Measurements from ENCODE around the gene NDUFC1.

The NDUFC1 gene

DNA sequence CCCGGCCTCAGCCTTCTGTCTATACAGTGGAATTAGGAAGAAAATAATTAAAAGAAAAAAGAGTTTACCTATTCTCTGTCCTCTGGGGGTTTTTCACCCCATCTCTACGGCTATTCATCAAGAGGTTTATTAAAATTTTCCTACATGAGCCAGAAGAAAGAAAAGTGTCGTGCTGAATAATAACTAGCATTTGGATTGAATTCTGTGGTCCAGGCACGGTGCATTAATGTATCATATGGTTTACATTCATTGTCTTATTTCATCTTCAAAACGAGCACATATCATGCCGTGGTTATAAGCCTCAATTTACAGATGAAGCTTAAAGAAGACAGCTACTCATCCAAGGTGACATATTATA is 6.4 kb downstream of the NDUFC1 start:
- H3K27ac ChIP-seq (ENCODE audit: extremely low read depth, low read depth, low read length), result no peak overlapping the region
- no peak overlapping the region for H3K4me3 ChIP-seq (ENCODE audit: low read depth, low read length)
- no peaks in the 10 kb centered on the region for H3K9me3 ChIP-seq (ENCODE audit: control insufficient read depth, insufficient read depth, low read depth, low read length)
- peaks cover 15 to 29% of the 10 kb centered on the region in 2 experiments; a peak in 2 of 3 replicates for H3K36me3 ChIP-seq (ENCODE audit: control insufficient read depth in 2 of 2, insufficient read depth in 1 of 2, low read length in 2 of 2)
- POLR2A ChIA-PET, result interaction anchor here (1.1 to 2.2 kb wide), 2 partner anchors 118 to 120 kb away, joined by 5 to 6 read pairs; partner anchors contain the start of gene ELF2
- CTCF ChIA-PET, result interaction anchor here (0.6 to 3.3 kb wide), 24 partner anchors 11 to 1075 kb away, joined by 3 to 16 read pairs (median 3); partner anchors contain the start of gene MGARP
- no peaks in the 10 kb centered on the region for H3K4me1 ChIP-seq (ENCODE audit: control insufficient read depth, insufficient read depth, low read length)
- no peak for TF ChIP-seq ZNF768 (tag by site-specific recombination; IDR thresholded peaks at IDR 0.05)
- TF ChIP-seq, protein P1, sequence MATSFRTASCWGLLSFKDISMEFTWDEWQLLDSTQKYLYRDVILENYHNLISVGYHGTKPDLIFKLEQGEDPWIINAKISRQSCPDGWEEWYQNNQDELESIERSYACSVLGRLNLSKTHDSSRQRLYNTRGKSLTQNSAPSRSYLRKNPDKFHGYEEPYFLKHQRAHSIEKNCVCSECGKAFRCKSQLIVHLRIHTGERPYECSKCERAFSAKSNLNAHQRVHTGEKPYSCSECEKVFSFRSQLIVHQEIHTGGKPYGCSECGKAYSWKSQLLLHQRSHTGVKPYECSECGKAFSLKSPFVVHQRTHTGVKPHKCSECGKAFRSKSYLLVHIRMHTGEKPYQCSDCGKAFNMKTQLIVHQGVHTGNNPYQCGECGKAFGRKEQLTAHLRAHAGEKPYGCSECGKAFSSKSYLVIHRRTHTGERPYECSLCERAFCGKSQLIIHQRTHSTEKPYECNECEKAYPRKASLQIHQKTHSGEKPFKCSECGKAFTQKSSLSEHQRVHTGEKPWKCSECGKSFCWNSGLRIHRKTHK (tag by site-specific recombination; IDR thresholded peaks at IDR 0.05), result no peak
- TF ChIP-seq HOXA7 (CRISPR knock-in tag; IDR thresholded peaks at IDR 0.05; ENCODE audit: borderline replicate concordance), result no peak
- TF ChIP-seq, protein P2, sequence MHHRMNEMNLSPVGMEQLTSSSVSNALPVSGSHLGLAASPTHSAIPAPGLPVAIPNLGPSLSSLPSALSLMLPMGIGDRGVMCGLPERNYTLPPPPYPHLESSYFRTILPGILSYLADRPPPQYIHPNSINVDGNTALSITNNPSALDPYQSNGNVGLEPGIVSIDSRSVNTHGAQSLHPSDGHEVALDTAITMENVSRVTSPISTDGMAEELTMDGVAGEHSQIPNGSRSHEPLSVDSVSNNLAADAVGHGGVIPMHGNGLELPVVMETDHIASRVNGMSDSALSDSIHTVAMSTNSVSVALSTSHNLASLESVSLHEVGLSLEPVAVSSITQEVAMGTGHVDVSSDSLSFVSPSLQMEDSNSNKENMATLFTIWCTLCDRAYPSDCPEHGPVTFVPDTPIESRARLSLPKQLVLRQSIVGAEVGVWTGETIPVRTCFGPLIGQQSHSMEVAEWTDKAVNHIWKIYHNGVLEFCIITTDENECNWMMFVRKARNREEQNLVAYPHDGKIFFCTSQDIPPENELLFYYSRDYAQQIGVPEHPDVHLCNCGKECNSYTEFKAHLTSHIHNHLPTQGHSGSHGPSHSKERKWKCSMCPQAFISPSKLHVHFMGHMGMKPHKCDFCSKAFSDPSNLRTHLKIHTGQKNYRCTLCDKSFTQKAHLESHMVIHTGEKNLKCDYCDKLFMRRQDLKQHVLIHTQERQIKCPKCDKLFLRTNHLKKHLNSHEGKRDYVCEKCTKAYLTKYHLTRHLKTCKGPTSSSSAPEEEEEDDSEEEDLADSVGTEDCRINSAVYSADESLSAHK (tag by site-specific recombination; IDR thresholded peaks at IDR 0.05), result no peak
- TF ChIP-seq, protein P3, sequence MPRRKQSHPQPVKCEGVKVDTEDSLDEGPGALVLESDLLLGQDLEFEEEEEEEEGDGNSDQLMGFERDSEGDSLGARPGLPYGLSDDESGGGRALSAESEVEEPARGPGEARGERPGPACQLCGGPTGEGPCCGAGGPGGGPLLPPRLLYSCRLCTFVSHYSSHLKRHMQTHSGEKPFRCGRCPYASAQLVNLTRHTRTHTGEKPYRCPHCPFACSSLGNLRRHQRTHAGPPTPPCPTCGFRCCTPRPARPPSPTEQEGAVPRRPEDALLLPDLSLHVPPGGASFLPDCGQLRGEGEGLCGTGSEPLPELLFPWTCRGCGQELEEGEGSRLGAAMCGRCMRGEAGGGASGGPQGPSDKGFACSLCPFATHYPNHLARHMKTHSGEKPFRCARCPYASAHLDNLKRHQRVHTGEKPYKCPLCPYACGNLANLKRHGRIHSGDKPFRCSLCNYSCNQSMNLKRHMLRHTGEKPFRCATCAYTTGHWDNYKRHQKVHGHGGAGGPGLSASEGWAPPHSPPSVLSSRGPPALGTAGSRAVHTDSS (tag by site-specific recombination; IDR thresholded peaks at IDR 0.05), result no peak
- TF ChIP-seq, protein P4, sequence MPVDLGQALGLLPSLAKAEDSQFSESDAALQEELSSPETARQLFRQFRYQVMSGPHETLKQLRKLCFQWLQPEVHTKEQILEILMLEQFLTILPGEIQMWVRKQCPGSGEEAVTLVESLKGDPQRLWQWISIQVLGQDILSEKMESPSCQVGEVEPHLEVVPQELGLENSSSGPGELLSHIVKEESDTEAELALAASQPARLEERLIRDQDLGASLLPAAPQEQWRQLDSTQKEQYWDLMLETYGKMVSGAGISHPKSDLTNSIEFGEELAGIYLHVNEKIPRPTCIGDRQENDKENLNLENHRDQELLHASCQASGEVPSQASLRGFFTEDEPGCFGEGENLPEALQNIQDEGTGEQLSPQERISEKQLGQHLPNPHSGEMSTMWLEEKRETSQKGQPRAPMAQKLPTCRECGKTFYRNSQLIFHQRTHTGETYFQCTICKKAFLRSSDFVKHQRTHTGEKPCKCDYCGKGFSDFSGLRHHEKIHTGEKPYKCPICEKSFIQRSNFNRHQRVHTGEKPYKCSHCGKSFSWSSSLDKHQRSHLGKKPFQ (tag by site-specific recombination; IDR thresholded peaks at IDR 0.05), result no peak
- TF ChIP-seq ZNF600 (tag by site-specific recombination; IDR thresholded peaks at IDR 0.05), result 0 out of 2 replicates have a peak, but pooled peaks have one; percentile 9
- TF ChIP-seq ZNF394 (tag by site-specific recombination; IDR thresholded peaks at IDR 0.05; ENCODE audit: borderline replicate concordance), result 0 out of 2 replicates have a peak, but pooled peaks have one; percentile 8
- TF ChIP-seq ZNF791 (tag by site-specific recombination; IDR thresholded peaks at IDR 0.05), result no peak
- TF ChIP-seq, protein P5, sequence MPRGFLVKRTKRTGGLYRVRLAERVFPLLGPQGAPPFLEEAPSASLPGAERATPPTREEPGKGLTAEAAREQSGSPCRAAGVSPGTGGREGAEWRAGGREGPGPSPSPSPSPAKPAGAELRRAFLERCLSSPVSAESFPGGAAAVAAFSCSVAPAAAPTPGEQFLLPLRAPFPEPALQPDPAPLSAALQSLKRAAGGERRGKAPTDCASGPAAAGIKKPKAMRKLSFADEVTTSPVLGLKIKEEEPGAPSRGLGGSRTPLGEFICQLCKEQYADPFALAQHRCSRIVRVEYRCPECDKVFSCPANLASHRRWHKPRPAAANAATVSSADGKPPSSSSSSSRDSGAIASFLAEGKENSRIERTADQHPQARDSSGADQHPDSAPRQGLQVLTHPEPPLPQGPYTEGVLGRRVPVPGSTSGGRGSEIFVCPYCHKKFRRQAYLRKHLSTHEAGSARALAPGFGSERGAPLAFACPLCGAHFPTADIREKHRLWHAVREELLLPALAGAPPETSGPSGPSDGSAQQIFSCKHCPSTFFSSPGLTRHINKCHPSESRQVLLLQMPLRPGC (tag by site-specific recombination; IDR thresholded peaks at IDR 0.05), result no peak
- TF ChIP-seq ZNF223 (tag by site-specific recombination; IDR thresholded peaks at IDR 0.05), result peak; percentile 6; the same call in 1 of the 2 replicates
- no peak for TF ChIP-seq ZNF239 (tag by site-specific recombination; IDR thresholded peaks at IDR 0.05)
- TF ChIP-seq KLF10 (tag by site-specific recombination; IDR thresholded peaks at IDR 0.05), result no peak
- TF ChIP-seq, protein P6, sequence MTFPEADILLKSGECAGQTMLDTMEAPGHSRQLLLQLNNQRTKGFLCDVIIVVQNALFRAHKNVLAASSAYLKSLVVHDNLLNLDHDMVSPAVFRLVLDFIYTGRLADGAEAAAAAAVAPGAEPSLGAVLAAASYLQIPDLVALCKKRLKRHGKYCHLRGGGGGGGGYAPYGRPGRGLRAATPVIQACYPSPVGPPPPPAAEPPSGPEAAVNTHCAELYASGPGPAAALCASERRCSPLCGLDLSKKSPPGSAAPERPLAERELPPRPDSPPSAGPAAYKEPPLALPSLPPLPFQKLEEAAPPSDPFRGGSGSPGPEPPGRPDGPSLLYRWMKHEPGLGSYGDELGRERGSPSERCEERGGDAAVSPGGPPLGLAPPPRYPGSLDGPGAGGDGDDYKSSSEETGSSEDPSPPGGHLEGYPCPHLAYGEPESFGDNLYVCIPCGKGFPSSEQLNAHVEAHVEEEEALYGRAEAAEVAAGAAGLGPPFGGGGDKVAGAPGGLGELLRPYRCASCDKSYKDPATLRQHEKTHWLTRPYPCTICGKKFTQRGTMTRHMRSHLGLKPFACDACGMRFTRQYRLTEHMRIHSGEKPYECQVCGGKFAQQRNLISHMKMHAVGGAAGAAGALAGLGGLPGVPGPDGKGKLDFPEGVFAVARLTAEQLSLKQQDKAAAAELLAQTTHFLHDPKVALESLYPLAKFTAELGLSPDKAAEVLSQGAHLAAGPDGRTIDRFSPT (tag by site-specific recombination; IDR thresholded peaks at IDR 0.05), result no peak
- no peak for TF ChIP-seq ZNF777 (tag by site-specific recombination; IDR thresholded peaks at IDR 0.05; ENCODE audit: borderline replicate concordance)
- TF ChIP-seq ZFP41 (tag by site-specific recombination; IDR thresholded peaks at IDR 0.05; ENCODE audit: borderline replicate concordance), result no peak
- TF ChIP-seq ZNF426 (tag by site-specific recombination; IDR thresholded peaks at IDR 0.05), result no peak
- no peak for TF ChIP-seq RBAK (tag by site-specific recombination; IDR thresholded peaks at IDR 0.05)
- TF ChIP-seq, protein P7, sequence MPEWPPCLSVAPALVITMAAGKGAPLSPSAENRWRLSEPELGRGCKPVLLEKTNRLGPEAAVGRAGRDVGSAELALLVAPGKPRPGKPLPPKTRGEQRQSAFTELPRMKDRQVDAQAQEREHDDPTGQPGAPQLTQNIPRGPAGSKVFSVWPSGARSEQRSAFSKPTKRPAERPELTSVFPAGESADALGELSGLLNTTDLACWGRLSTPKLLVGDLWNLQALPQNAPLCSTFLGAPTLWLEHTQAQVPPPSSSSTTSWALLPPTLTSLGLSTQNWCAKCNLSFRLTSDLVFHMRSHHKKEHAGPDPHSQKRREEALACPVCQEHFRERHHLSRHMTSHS (tag by site-specific recombination; IDR thresholded peaks at IDR 0.05), result no peak
- no peak for TF ChIP-seq ZNF221 (tag by site-specific recombination; IDR thresholded peaks at IDR 0.05; ENCODE audit: borderline replicate concordance)
- no peak for TF ChIP-seq ZFP37 (tag by site-specific recombination; IDR thresholded peaks at IDR 0.05)
- no peak for TF ChIP-seq ZNF596 (tag by site-specific recombination; IDR thresholded peaks at IDR 0.05)
- TF ChIP-seq SP7 (tag by site-specific recombination; IDR thresholded peaks at IDR 0.05), result no peak
- TF ChIP-seq OSR2 (tag by site-specific recombination; IDR thresholded peaks at IDR 0.05), result no peak
- 0 out of 2 replicates have a peak, but pooled peaks have one; percentile 6 for TF ChIP-seq ZNF366 (tag by site-specific recombination; conservative IDR thresholded peaks at IDR 0.05)
- no peak for TF ChIP-seq ZNF174 (tag by site-specific recombination; IDR thresholded peaks at IDR 0.05)
- TF ChIP-seq ZNF350 (tag by site-specific recombination; IDR thresholded peaks at IDR 0.05), result no peak
